Thoracic aorta (tissue), 2 donors: ENCODE measurements around the gene DDI2. TPM values are rescaled to one million over a fixed set of nuclear protein-coding genes. Genes with fewer than 3 reads are reported as not detected.
"Not testable (repeated sequence)": the region's sequence is repeated elsewhere in the genome, so short reads cannot be mapped to it uniquely, and the experiment has no call there.

ENCODE experiments used
- ATAC-seq: fragments of 150-250 bp; one replicate; pipeline ENCODE4 v1.8.0; 2017; ENCODE audit warnings: low read depth; ENCODE audit not compliant: insufficient number of reproducible peaks, low FRiP score
- DNase-seq: peaks from one replicate; pipeline ENCODE4 v3.0.0-alpha.2; 2020; ENCODE audit warnings: low spot score
- H3K27ac ChIP-seq, 2 donors: fragments of 200-600 bp; sonication (generic); 1 replicate in 1 of 2; 2 replicates in 1 of 2; pipeline ENCODE4 v1.5.1; 2016; ENCODE audit warnings: mild to moderate bottlenecking in 2 of 2, moderate library complexity in 2 of 2
- H3K27me3 ChIP-seq: fragments of 200-600 bp; sonication (generic); replicated peaks from 2 replicates; pipeline ENCODE4 v1.6.0; 2016; ENCODE audit warnings: mild to moderate bottlenecking; ENCODE audit not compliant: insufficient read depth
- H3K36me3 ChIP-seq: fragments of 200-600 bp; sonication (generic); one replicate; pipeline ENCODE4 v1.5.1; 2016
- H3K4me1 ChIP-seq, 2 donors: fragments of 200-600 bp; sonication (generic); 1 replicate in 1 of 2; 2 replicates in 1 of 2; pipeline versions ENCODE4 v1.5.1 to v1.6.0; 2016; ENCODE audit warnings: low read depth in 2 of 2, mild to moderate bottlenecking in 1 of 2; ENCODE audit not compliant: control insufficient read depth in 1 of 2
- H3K4me3 ChIP-seq: fragments of 200-600 bp; sonication (generic); 2 replicates; pipeline ENCODE4 v1.5.1; 2016; ENCODE audit warnings: mild to moderate bottlenecking
- H3K9me3 ChIP-seq: fragments of 200-600 bp; sonication (generic); 2 replicates; pipeline ENCODE4 v1.5.1; 2016
- CTCF ChIP-seq: fragments of 200-600 bp; sonication (generic); IDR thresholded peaks from one replicate; pipeline ENCODE4 v1.5.1; 2019; ENCODE audit warnings: antibody characterized with exemption
- total RNA-seq, 2 donors: library from RNA; depleted of rRNA; stranded (reverse); fragments of >200 nt; gene quantifications; one replicate each; pipeline versions ENCODE4 v1.1.0 to v1.2.3, GENCODE V29; 2016

The DDI2 gene
- total RNA-seq, 2 donors from 2014 or later = 19.6 to 37.5 TPM

GRCh38 chr1:15640667-15641066 lies 23.4 kb downstream of the DDI2 start:
- Histone ChIP-seq H3K27me3 (no peaks in the 10 kb centered on the region), H3K36me3 (peaks cover 35% of the 10 kb centered on the region), H3K27ac (no peak overlapping the region), H3K9me3 (no peaks in the 10 kb centered on the region), H3K4me1 (no peaks in the 10 kb centered on the region), H3K4me3 (no peak overlapping the region)
- DNase-seq (no peak), ATAC-seq (no peak)
- no peak for TF ChIP-seq CTCF

DNA sequence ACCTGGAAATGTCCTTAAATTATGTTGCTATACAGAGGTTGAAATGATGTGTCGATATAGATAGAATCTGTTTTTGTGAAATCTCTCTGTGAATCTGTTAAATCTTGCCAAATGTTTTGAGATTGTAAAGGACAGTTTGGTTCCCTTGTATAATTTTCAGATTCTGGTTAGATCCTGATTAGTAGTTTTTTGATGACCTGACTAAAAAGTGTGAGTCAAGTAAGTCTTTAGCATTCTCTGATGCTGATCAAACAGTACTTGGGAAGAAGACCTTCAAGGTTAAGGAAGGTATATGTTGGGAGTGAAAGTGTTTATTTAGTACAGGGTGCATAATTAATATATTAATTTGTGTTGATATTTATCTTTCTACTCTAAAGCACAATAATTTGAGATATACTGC lies 32.7 kb downstream of the DDI2 start:
- H3K36me3 ChIP-seq = peaks cover 14% of the 10 kb centered on the region

GRCh38 chr1:15650433-15650832 lies 33.2 kb downstream of the DDI2 start:
- Histone ChIP-seq H3K27me3 (no peaks in the 10 kb centered on the region), H3K9me3 (no peaks in the 10 kb centered on the region), H3K27ac (no peak overlapping the region), H3K4me3 (no peak overlapping the region), H3K4me1 (no peaks in the 10 kb centered on the region), H3K36me3 (peaks cover 14% of the 10 kb centered on the region)
- ATAC-seq = no peak
- no peak for TF ChIP-seq CTCF
- DNase-seq = no peak

More for the DNA sequence above, 32.7 kb downstream of the DDI2 start:
- DNase-seq = no peak
- Histone ChIP-seq H3K4me3 (no peak overlapping the region), H3K27me3 (no peaks in the 10 kb centered on the region), H3K4me1 (no peaks in the 10 kb centered on the region), H3K9me3 (no peaks in the 10 kb centered on the region), H3K27ac (no peak overlapping the region)
- no peak for TF ChIP-seq CTCF
- no peak for ATAC-seq

- not testable (repeated sequence) for H3K27me3 ChIP-seq, H3K27ac ChIP-seq, H3K9me3 ChIP-seq, H3K4me3 ChIP-seq, DNase-seq, H3K4me1 ChIP-seq, ATAC-seq
- peaks cover 10% of the 10 kb centered on the region for H3K36me3 ChIP-seq
Measured at GRCh38 chr1:15652130-15652529, 34.9 kb downstream of the DDI2 start.

GRCh38 chr1:15654091-15654690 lies 36.9 kb downstream of the DDI2 start:
- Histone ChIP-seq H3K27me3 (no peaks in the 10 kb centered on the region), H3K27ac (no peak overlapping the region), H3K36me3 (peaks cover 14% of the 10 kb centered on the region), H3K4me1 (no peaks in the 10 kb centered on the region), H3K9me3 (no peaks in the 10 kb centered on the region), H3K4me3 (no peak overlapping the region)
- no peak for DNase-seq
- no peak for ATAC-seq
- TF ChIP-seq CTCF = no peak

- H3K36me3 ChIP-seq = peaks cover 28% of the 10 kb centered on the region
- no peaks in the 10 kb centered on the region for H3K9me3 ChIP-seq
- no peaks in the 10 kb centered on the region for H3K27me3 ChIP-seq
- no peak overlapping the region for H3K27ac ChIP-seq
- no peak for TF ChIP-seq CTCF
- no peak overlapping the region for H3K4me3 ChIP-seq
- no peaks in the 10 kb centered on the region for H3K4me1 ChIP-seq
- ATAC-seq = no peak
- DNase-seq = no peak
Measured at GRCh38 chr1:15656464-15656863, 39.2 kb downstream of the DDI2 start.
